GM12878 (cell line): ENCODE data around the gene TFDP1. TPM values are rescaled to one million over a fixed set of nuclear protein-coding genes. Genes with fewer than 3 reads are reported as not detected.

ENCODE experiments used
- ATAC-seq: fragments of 200-7000 bp; cut with Tn5 transposase; 3 replicates; pipeline ENCODE4 v1.9.1; 2020; ENCODE audit warnings: mild to moderate bottlenecking, moderate library complexity
- BruUV-seq: library from RNA; stranded (reverse); fragments of 400-500 nt; replicated peaks from 2 replicates; lab custom pipeline; 2021; lab: Mats Ljungman, UMichigan
- CTCF ChIA-PET: fragments of 300-600 bp; sonication (Branson Sonifier 250); formaldehyde crosslinking; extraction: SDS; loops from one replicate; lab custom pipeline; 2021; ENCODE audit warnings: inconsistent platforms; lab: Yijun Ruan, JAX
- POLR2A ChIA-PET: fragments of 350-600 bp; formaldehyde crosslinking; extraction: SDS; loops from one replicate; lab custom pipeline; 2021; ENCODE audit warnings: inconsistent platforms; lab: Charles Lee
- RAD21 ChIA-PET: fragments of 300-600 bp; sonication (Branson Sonifier 250); formaldehyde crosslinking; loops from one replicate; lab custom pipeline; 2023; ENCODE audit warnings: antibody characterized with exemption; ENCODE audit not compliant: unreplicated experiment; lab: Charles Lee
- SMC1A ChIA-PET: fragments of 300-600 bp; sonication (Branson Sonifier 250); formaldehyde crosslinking; loops from one replicate; lab custom pipeline; 2023; ENCODE audit not compliant: unreplicated experiment, uncharacterized antibody; lab: Charles Lee
- DNase-seq: peaks from one replicate; pipeline ENCODE4 v3.0.0-alpha.2; 2011; ENCODE audit warnings: low read depth, low spot score
- FAIRE-seq: peaks from 3 replicates; lab custom pipeline; 2011; peaks lifted over from hg19 to GRCh38; lab: Jason Lieb, UNC
- H2AFZ ChIP-seq: 2 replicates; pipeline ENCODE4 v1.6.0; 2011; ENCODE audit warnings: low read depth, low read length, control low read depth; ENCODE audit not compliant: control insufficient read depth
- H3K27ac ChIP-seq: 2 replicates; pipeline ENCODE4 v1.5.1; 2011; ENCODE audit warnings: control low read depth; ENCODE audit not compliant: control insufficient read depth, insufficient read depth
- H3K27me3 ChIP-seq, 2 experiments: replicated peaks in 1 of 2; 2 replicates each; pipeline versions ENCODE4 v1.6.0 to v1.6.1; 2011; ENCODE audit warnings: low read length in 1 of 2; ENCODE audit not compliant: control insufficient read depth in 2 of 2, insufficient read depth in 2 of 2
- H3K36me3 ChIP-seq, 2 experiments: 2 replicates each; pipeline ENCODE4 v1.5.1; 2011; ENCODE audit warnings: low read length in 1 of 2; ENCODE audit not compliant: control insufficient read depth in 2 of 2, insufficient read depth in 2 of 2
- H3K4me1 ChIP-seq: 2 replicates; pipeline ENCODE4 v1.6.1; 2011; ENCODE audit warnings: mild to moderate bottlenecking, low read length, moderate library complexity, mixed read lengths; ENCODE audit not compliant: control insufficient read depth, insufficient read depth
- H3K4me2 ChIP-seq: 2 replicates; pipeline ENCODE4 v1.6.0; 2011; ENCODE audit warnings: control low read depth; ENCODE audit not compliant: control insufficient read depth, insufficient read depth
- H3K4me3 ChIP-seq: fragments of 200-600 bp; sonication (generic); 2 replicates; pipeline ENCODE4 v1.5.1; 2016
- H3K79me2 ChIP-seq: 2 replicates; pipeline ENCODE4 v1.6.0; 2011; ENCODE audit warnings: low read length; ENCODE audit not compliant: control insufficient read depth, insufficient read depth
- H3K9ac ChIP-seq: 2 replicates; pipeline ENCODE4 v1.8.0; 2011; ENCODE audit warnings: low read length, control low read depth, mixed read lengths; ENCODE audit not compliant: control insufficient read depth, insufficient read depth
- H3K9me3 ChIP-seq: replicated peaks from 3 replicates; pipeline ENCODE4 v1.5.1; 2011; ENCODE audit warnings: mild to moderate bottlenecking, low read length; ENCODE audit not compliant: control insufficient read depth, insufficient read depth
- H4K20me1 ChIP-seq: 2 replicates; pipeline ENCODE4 v1.6.0; 2011; ENCODE audit not compliant: control insufficient read depth, insufficient read depth
- DPF2 ChIP-seq: fragments of 450-650 bp; IDR thresholded peaks from 2 replicates; pipeline ENCODE4 v1.6.1; 2017; ENCODE audit warnings: mild to moderate bottlenecking
- JUNB ChIP-seq: IDR thresholded peaks from 2 replicates; pipeline ENCODE4 v1.6.1; 2016; ENCODE audit warnings: antibody characterized with exemption, mild to moderate bottlenecking
- RAD51 ChIP-seq: fragments of 450-650 bp; IDR thresholded peaks from 2 replicates; pipeline ENCODE4 v1.6.1; 2016; ENCODE audit warnings: moderate library complexity, mild to moderate bottlenecking, inconsistent platforms
- RUNX3 ChIP-seq: IDR thresholded peaks from 2 replicates; pipeline ENCODE4 v1.6.1; 2012; ENCODE audit warnings: low read length, inconsistent platforms
- SPI1 ChIP-seq: IDR thresholded peaks from 2 replicates; pipeline ENCODE4 v1.6.1; 2011; ENCODE audit warnings: low read depth, mild to moderate bottlenecking, low read length, moderate library complexity, borderline replicate concordance; ENCODE audit not compliant: insufficient read depth
- SREBF1 ChIP-seq: IDR thresholded peaks from 2 replicates; pipeline ENCODE4 v1.6.1; 2012; ENCODE audit warnings: mild to moderate bottlenecking, low read length
- STAT1 ChIP-seq: fragments of 450-650 bp; conservative IDR thresholded peaks from 2 replicates; pipeline ENCODE4 v1.6.1; 2014; ENCODE audit warnings: antibody characterized with exemption, mild to moderate bottlenecking
- YBX1 ChIP-seq: fragments of 450-650 bp; IDR thresholded peaks from 2 replicates; pipeline ENCODE4 v1.6.1; 2016; ENCODE audit warnings: antibody characterized with exemption
- ZZZ3 ChIP-seq: IDR thresholded peaks from 2 replicates; pipeline ENCODE4 v1.6.1; 2011; ENCODE audit warnings: low read depth; ENCODE audit not compliant: control insufficient read depth, insufficient read length
- WGBS: methylation state at CpG from one replicate; pipeline ENCODE4 v1.1.6; 2016; ENCODE audit warnings: low lambda C conversion rate; ENCODE audit not compliant: insufficient replicate concordance, insufficient coverage; ENCODE audit errors: missing lambda C conversion rate; 5-methylcytosine and 5-hydroxymethylcytosine counted together
- in situ Hi-C: fragments of 300-500 bp; cut with MboI; formaldehyde crosslinking; loops from 9 replicates; pipeline ENCODE4 v1.14.3; 2018; ENCODE audit warnings: mixed read lengths
- intact Hi-C: fragments of 100-400 bp; cut with micrococcal nuclease; formaldehyde crosslinking; loops from one replicate; pipeline ENCODE4 v1.14.2; 2022; ENCODE audit not compliant: unreplicated experiment
- polyA plus RNA-seq, 11 experiments: library from polyadenylated mRNA; depleted of rRNA in 4 of 11; unstranded in 6 of 11; stranded (reverse) in 5 of 11; fragments of >200 nt; fragmentation: Nextera tagmentation in 4 of 11; fragmentation: Illumina TruSeq in 1 of 11; extraction: Ambion mirVana in 4 of 11; extraction: Trizol in 1 of 11; gene quantifications; 1 replicate in 1 of 11; 2 replicates in 10 of 11; pipeline versions ENCODE4 v1.2.1 to v1.2.3, GENCODE V29; 2011 to 2016; ENCODE audit warnings: inconsistent platforms in 2 of 11, missing spikeins in 2 of 11, low read depth in 1 of 11
- total RNA-seq, 4 experiments: library from RNA; depleted of rRNA in 3 of 4; stranded (reverse); fragments of >200 nt in 3 of 4; fragmentation: Illumina TruSeq in 1 of 4; extraction: Trizol in 1 of 4; gene quantifications; 2 replicates each; pipeline versions ENCODE4 v1.2.1 to v1.2.3, GENCODE V29; 2013 to 2021
- TF ChIP-seq, protein P1 (sequence below): fragments of 450-650 bp; conservative IDR thresholded peaks from 2 replicates; pipeline ENCODE4 v1.6.1; 2017; ENCODE audit warnings: mild to moderate bottlenecking, moderate library complexity
- TF ChIP-seq, protein P2 (sequence below): fragments of 450-650 bp; IDR thresholded peaks from 2 replicates; pipeline ENCODE4 v1.6.1; 2016; ENCODE audit warnings: mild to moderate bottlenecking, moderate library complexity, borderline replicate concordance
- TF ChIP-seq, protein P3 (sequence below): IDR thresholded peaks from 2 replicates; pipeline ENCODE4 v1.6.1; 2011; ENCODE audit warnings: borderline replicate concordance, low read depth, mild to moderate bottlenecking, moderate library complexity, mixed read lengths, low read length; ENCODE audit not compliant: insufficient read depth; ENCODE audit errors: extremely low read length
- TF ChIP-seq, protein P4 (sequence below): fragments of 450-650 bp; IDR thresholded peaks from 2 replicates; pipeline ENCODE4 v1.6.1; 2017; ENCODE audit warnings: mild to moderate bottlenecking, moderate library complexity

Gene TFDP1
- total and polyA plus RNA-seq, 10 of the 15 experiments (the other 5 are each of a cell fraction or from before 2014, with no cell fraction given), result 37.7 to 254 (median 119) TPM

DNA sequence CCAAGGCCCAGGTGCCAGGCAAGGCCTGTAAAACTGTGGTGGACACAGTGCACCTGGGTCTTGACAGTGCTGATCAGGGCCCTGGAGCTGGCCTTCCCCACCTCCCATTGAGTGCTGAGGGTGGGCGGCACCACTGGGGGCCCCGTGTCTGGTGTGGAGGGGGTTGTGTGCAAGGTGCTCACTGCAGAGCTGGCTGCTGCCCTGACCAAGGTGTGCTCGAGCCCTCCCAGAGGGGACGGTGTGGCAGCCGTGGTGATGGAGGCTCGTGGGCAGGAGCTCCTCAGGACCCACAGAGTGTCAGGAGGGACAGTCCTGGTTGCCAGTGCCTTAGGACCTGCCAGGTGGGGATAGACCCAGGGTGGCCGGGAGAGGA, 50.5 kb downstream of the TFDP1 start:
- ChIA-PET CTCF (no interaction called here), SMC1A (no interaction called here), RAD21 (no interaction called here), POLR2A (no interaction called here)
- ATAC-seq (no peak), DNase-seq (no peak), FAIRE-seq (no peak)
- BruUV-seq, result no TSS peak
- no peak overlapping the region for H2AFZ ChIP-seq
- H3K27ac ChIP-seq, result no peak overlapping the region
- no peaks in the 10 kb centered on the region for H4K20me1 ChIP-seq
- H3K27me3 ChIP-seq, result no peaks in the 10 kb centered on the region
- WGBS, result 90% methylated on average over 7 of the region's 7 CpGs
- no peaks in the 10 kb centered on the region for H3K9me3 ChIP-seq
- in situ Hi-C loops, result no loop called here
- no peak overlapping the region for H3K4me3 ChIP-seq
- no peaks in the 10 kb centered on the region for H3K4me1 ChIP-seq
- intact Hi-C loops, result no loop called here
- peaks cover 41 to 50% of the 10 kb centered on the region in 2 experiments for H3K36me3 ChIP-seq
- no peak overlapping the region for H3K4me2 ChIP-seq
- H3K79me2 ChIP-seq, result no peaks in the 10 kb centered on the region
- no peak overlapping the region for H3K9ac ChIP-seq
- TF ChIP-seq YBX1 (no peak), DPF2 (no peak), JUNB (no peak), STAT1 (no peak), RUNX3 (no peak), SPI1 (no peak), RAD51 (no peak), ZZZ3 (no peak), SREBF1 (no peak)
- TF ChIP-seq, protein P1, sequence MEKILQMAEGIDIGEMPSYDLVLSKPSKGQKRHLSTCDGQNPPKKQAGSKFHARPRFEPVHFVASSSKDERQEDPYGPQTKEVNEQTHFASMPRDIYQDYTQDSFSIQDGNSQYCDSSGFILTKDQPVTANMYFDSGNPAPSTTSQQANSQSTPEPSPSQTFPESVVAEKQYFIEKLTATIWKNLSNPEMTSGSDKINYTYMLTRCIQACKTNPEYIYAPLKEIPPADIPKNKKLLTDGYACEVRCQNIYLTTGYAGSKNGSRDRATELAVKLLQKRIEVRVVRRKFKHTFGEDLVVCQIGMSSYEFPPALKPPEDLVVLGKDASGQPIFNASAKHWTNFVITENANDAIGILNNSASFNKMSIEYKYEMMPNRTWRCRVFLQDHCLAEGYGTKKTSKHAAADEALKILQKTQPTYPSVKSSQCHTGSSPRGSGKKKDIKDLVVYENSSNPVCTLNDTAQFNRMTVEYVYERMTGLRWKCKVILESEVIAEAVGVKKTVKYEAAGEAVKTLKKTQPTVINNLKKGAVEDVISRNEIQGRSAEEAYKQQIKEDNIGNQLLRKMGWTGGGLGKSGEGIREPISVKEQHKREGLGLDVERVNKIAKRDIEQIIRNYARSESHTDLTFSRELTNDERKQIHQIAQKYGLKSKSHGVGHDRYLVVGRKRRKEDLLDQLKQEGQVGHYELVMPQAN, result no peak
- TF ChIP-seq, protein P2, sequence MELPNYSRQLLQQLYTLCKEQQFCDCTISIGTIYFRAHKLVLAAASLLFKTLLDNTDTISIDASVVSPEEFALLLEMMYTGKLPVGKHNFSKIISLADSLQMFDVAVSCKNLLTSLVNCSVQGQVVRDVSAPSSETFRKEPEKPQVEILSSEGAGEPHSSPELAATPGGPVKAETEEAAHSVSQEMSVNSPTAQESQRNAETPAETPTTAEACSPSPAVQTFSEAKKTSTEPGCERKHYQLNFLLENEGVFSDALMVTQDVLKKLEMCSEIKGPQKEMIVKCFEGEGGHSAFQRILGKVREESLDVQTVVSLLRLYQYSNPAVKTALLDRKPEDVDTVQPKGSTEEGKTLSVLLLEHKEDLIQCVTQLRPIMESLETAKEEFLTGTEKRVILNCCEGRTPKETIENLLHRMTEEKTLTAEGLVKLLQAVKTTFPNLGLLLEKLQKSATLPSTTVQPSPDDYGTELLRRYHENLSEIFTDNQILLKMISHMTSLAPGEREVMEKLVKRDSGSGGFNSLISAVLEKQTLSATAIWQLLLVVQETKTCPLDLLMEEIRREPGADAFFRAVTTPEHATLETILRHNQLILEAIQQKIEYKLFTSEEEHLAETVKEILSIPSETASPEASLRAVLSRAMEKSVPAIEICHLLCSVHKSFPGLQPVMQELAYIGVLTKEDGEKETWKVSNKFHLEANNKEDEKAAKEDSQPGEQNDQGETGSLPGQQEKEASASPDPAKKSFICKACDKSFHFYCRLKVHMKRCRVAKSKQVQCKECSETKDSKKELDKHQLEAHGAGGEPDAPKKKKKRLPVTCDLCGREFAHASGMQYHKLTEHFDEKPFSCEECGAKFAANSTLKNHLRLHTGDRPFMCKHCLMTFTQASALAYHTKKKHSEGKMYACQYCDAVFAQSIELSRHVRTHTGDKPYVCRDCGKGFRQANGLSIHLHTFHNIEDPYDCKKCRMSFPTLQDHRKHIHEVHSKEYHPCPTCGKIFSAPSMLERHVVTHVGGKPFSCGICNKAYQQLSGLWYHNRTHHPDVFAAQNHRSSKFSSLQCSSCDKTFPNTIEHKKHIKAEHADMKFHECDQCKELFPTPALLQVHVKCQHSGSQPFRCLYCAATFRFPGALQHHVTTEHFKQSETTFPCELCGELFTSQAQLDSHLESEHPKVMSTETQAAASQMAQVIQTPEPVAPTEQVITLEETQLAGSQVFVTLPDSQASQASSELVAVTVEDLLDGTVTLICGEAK, result no peak
- TF ChIP-seq, protein P3, sequence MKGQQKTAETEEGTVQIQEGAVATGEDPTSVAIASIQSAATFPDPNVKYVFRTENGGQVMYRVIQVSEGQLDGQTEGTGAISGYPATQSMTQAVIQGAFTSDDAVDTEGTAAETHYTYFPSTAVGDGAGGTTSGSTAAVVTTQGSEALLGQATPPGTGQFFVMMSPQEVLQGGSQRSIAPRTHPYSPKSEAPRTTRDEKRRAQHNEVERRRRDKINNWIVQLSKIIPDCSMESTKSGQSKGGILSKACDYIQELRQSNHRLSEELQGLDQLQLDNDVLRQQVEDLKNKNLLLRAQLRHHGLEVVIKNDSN, result no peak
- TF ChIP-seq, protein P4, sequence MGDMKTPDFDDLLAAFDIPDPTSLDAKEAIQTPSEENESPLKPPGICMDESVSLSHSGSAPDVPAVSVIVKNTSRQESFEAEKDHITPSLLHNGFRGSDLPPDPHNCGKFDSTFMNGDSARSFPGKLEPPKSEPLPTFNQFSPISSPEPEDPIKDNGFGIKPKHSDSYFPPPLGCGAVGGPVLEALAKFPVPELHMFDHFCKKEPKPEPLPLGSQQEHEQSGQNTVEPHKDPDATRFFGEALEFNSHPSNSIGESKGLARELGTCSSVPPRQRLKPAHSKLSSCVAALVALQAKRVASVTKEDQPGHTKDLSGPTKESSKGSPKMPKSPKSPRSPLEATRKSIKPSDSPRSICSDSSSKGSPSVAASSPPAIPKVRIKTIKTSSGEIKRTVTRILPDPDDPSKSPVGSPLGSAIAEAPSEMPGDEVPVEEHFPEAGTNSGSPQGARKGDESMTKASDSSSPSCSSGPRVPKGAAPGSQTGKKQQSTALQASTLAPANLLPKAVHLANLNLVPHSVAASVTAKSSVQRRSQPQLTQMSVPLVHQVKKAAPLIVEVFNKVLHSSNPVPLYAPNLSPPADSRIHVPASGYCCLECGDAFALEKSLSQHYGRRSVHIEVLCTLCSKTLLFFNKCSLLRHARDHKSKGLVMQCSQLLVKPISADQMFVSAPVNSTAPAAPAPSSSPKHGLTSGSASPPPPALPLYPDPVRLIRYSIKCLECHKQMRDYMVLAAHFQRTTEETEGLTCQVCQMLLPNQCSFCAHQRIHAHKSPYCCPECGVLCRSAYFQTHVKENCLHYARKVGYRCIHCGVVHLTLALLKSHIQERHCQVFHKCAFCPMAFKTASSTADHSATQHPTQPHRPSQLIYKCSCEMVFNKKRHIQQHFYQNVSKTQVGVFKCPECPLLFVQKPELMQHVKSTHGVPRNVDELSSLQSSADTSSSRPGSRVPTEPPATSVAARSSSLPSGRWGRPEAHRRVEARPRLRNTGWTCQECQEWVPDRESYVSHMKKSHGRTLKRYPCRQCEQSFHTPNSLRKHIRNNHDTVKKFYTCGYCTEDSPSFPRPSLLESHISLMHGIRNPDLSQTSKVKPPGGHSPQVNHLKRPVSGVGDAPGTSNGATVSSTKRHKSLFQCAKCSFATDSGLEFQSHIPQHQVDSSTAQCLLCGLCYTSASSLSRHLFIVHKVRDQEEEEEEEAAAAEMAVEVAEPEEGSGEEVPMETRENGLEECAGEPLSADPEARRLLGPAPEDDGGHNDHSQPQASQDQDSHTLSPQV, result no peak
